HG03097 (cell line): ENCODE results near the gene TCF21.

Experiments
- ATAC-seq: cut with Tn5 transposase; IDR thresholded peaks from one replicate; pipeline ENCODE4 v1.9.1; 2021; ENCODE audit not compliant: unreplicated experiment, low FRiP score

Gene TCF21

GRCh38 chr6:133889557-133890403 is 867 bp downstream of the TCF21 start:
- no peak for ATAC-seq

- ATAC-seq, result no peak
Measured at GRCh38 chr6:133890711-133891148, 1.8 kb downstream of the TCF21 start.

- ATAC-seq, result no peak
Measured at GRCh38 chr6:133891149-133891926, 2.4 kb downstream of the TCF21 start.

- no peak for ATAC-seq
Measured at GRCh38 chr6:133891927-133892812, 3.3 kb downstream of the TCF21 start.

GRCh38 chr6:133892813-133893691 is 4.1 kb downstream of the TCF21 start:
- no peak for ATAC-seq

GRCh38 chr6:133893946-133894345 is 5.0 kb downstream of the TCF21 start:
- ATAC-seq, result no peak

GRCh38 chr6:133894369-133894768 is 5.5 kb downstream of the TCF21 start:
- ATAC-seq, result no peak

GRCh38 chr6:133894795-133895358 is 6.0 kb downstream of the TCF21 start:
- no peak for ATAC-seq

- ATAC-seq, result no peak
Measured at GRCh38 chr6:133895573-133896343, 6.8 kb downstream of the TCF21 start.

- no peak for ATAC-seq
Measured at GRCh38 chr6:133896344-133896721, 7.4 kb downstream of the TCF21 start.

- ATAC-seq, result no peak
Measured at GRCh38 chr6:133898263-133898662, 9.3 kb downstream of the TCF21 start.

GRCh38 chr6:133899556-133899955 is 10.6 kb downstream of the TCF21 start:
- ATAC-seq, result no peak

GRCh38 chr6:133903855-133904254 is 14.9 kb downstream of the TCF21 start:
- no peak for ATAC-seq

GRCh38 chr6:133906050-133906449 is 17.1 kb downstream of the TCF21 start:
- ATAC-seq, result no peak

GRCh38 chr6:133916650-133917151 is 27.8 kb downstream of the TCF21 start:
- ATAC-seq, result peak; percentile 62

- ATAC-seq, result no peak
Measured at GRCh38 chr6:133917781-133918180, 28.9 kb downstream of the TCF21 start.

GRCh38 chr6:133918208-133918930 is 29.5 kb downstream of the TCF21 start:
- no peak for ATAC-seq

GRCh38 chr6:133919362-133919761 is 30.4 kb downstream of the TCF21 start:
- ATAC-seq, result no peak
